GM19043 (cell line): ENCODE results near the gene VSX2.

ENCODE experiments used
- ATAC-seq: cut with Tn5 transposase; IDR thresholded peaks from one replicate; pipeline ENCODE4 v1.9.1; 2021; ENCODE audit warnings: low read depth; ENCODE audit not compliant: unreplicated experiment

Gene VSX2

GRCh38 chr14:74238974-74239847 is at the start of gene VSX2:
Gene VSX2 (plus strand): TSS chr14:74239449. CDS start chr14:74239562, 113 bp downstream.
- ATAC-seq: no peak

- ATAC-seq: no peak
Observed at GRCh38 chr14:74190927-74191575, 48.2 kb upstream of the VSX2 start.

GRCh38 chr14:74194506-74195274 is 44.6 kb upstream of the VSX2 start:
- no peak for ATAC-seq

GRCh38 chr14:74195623-74196022 is 43.6 kb upstream of the VSX2 start:
- ATAC-seq: no peak

- no peak for ATAC-seq
Observed at GRCh38 chr14:74198441-74199234, 40.6 kb upstream of the VSX2 start.

GRCh38 chr14:74202113-74202512 is 37.1 kb upstream of the VSX2 start:
- no peak for ATAC-seq

GRCh38 chr14:74203639-74204038 is 35.6 kb upstream of the VSX2 start:
- no peak for ATAC-seq

- no peak for ATAC-seq
Observed at GRCh38 chr14:74204491-74204890, 34.8 kb upstream of the VSX2 start.

GRCh38 chr14:74205882-74206281 is 33.4 kb upstream of the VSX2 start:
- ATAC-seq: no peak

GRCh38 chr14:74207943-74208342 is 31.3 kb upstream of the VSX2 start:
- ATAC-seq: no peak

GRCh38 chr14:74208642-74209041 is 30.6 kb upstream of the VSX2 start:
- ATAC-seq: no peak

GRCh38 chr14:74211945-74212580 is 27.2 kb upstream of the VSX2 start:
- ATAC-seq: no peak

- no peak for ATAC-seq
Observed at GRCh38 chr14:74213907-74214803, 25.1 kb upstream of the VSX2 start.

- ATAC-seq: no peak
Observed at GRCh38 chr14:74216671-74217070, 22.6 kb upstream of the VSX2 start.

GRCh38 chr14:74217672-74218448 is 21.4 kb upstream of the VSX2 start:
- ATAC-seq: no peak

GRCh38 chr14:74218462-74218861 is 20.8 kb upstream of the VSX2 start:
- no peak for ATAC-seq

GRCh38 chr14:74219277-74220205 is 19.7 kb upstream of the VSX2 start:
- no peak for ATAC-seq
